Right atrium auricular region (tissue), 2 donors: ENCODE data around the gene SPG21. TPM values are rescaled to one million over a fixed set of nuclear protein-coding genes. Genes with fewer than 3 reads are reported as not detected.

Experiments
- DNase-seq: peaks from one replicate; pipeline ENCODE4 v3.0.0-alpha.2; 2019; ENCODE audit warnings: low spot score
- H3K27ac ChIP-seq, 2 donors: fragments of 200-600 bp; sonication (generic); 1 replicate in 1 of 2; 2 replicates in 1 of 2; pipeline ENCODE4 v1.5.1; 2016 to 2019
- H3K27me3 ChIP-seq, 2 donors: fragments of 200-600 bp; sonication (generic); one replicate each; pipeline versions ENCODE4 v1.5.1 to v1.6.0; 2017 to 2019
- H3K36me3 ChIP-seq: fragments of 200-600 bp; sonication (generic); one replicate; pipeline ENCODE4 v1.5.1; 2016
- H3K4me1 ChIP-seq, 2 donors: fragments of 200-600 bp; sonication (generic); one replicate each; pipeline versions ENCODE4 v1.5.1 to v1.6.0; 2017 to 2019
- H3K4me3 ChIP-seq, 2 donors: fragments of 200-600 bp; sonication (generic); 1 replicate in 1 of 2; 2 replicates in 1 of 2; pipeline ENCODE4 v1.5.1; 2017 to 2019; ENCODE audit warnings: mild to moderate bottlenecking in 1 of 2, moderate library complexity in 1 of 2
- H3K9me3 ChIP-seq, 2 donors: fragments of 200-600 bp; sonication (generic); one replicate each; pipeline ENCODE4 v1.5.1; 2019
- total RNA-seq, 2 donors: library from RNA; depleted of rRNA; stranded (reverse); fragments of >200 nt; gene quantifications; one replicate each; pipeline ENCODE4 v1.1.0, GENCODE V29; 2016
- TF ChIP-seq, protein P1 (sequence below), 2 donors: fragments of 200-600 bp; sonication (generic); IDR thresholded peaks; one replicate each; pipeline ENCODE4 v1.5.1; 2019; ENCODE audit warnings: antibody characterized with exemption in 2 of 2

SPG21 gene
- total RNA-seq, 2 donors from 2014 or later = 48.8 to 52.8 TPM

GRCh38 chr15:64926661-64927060 is 63.1 kb downstream of the SPG21 start:
- Histone ChIP-seq H3K4me3 (no peak overlapping the region), H3K27ac (no peak overlapping the region), H3K36me3 (no peaks in the 10 kb centered on the region), H3K27me3 (no peaks in the 10 kb centered on the region), H3K4me1 (peaks cover 0 to 19% of the 10 kb centered on the region in 2 donors), H3K9me3 (no peaks in the 10 kb centered on the region)
- no peak for DNase-seq
- TF ChIP-seq, protein P1, sequence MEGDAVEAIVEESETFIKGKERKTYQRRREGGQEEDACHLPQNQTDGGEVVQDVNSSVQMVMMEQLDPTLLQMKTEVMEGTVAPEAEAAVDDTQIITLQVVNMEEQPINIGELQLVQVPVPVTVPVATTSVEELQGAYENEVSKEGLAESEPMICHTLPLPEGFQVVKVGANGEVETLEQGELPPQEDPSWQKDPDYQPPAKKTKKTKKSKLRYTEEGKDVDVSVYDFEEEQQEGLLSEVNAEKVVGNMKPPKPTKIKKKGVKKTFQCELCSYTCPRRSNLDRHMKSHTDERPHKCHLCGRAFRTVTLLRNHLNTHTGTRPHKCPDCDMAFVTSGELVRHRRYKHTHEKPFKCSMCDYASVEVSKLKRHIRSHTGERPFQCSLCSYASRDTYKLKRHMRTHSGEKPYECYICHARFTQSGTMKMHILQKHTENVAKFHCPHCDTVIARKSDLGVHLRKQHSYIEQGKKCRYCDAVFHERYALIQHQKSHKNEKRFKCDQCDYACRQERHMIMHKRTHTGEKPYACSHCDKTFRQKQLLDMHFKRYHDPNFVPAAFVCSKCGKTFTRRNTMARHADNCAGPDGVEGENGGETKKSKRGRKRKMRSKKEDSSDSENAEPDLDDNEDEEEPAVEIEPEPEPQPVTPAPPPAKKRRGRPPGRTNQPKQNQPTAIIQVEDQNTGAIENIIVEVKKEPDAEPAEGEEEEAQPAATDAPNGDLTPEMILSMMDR (IDR thresholded peaks at IDR 0.05) = no peak

- H3K36me3 ChIP-seq = no peaks in the 10 kb centered on the region
- H3K9me3 ChIP-seq = no peaks in the 10 kb centered on the region
- H3K4me3 ChIP-seq = no peak overlapping the region
- peaks cover 0 to 21% of the 10 kb centered on the region in 2 donors for H3K4me1 ChIP-seq
- TF ChIP-seq, protein P1 (IDR thresholded peaks at IDR 0.05) = no peak
- H3K27ac ChIP-seq = no peak overlapping the region
- DNase-seq = no peak
- no peaks in the 10 kb centered on the region for H3K27me3 ChIP-seq
Observed at GRCh38 chr15:64925335-64926330, 64.1 kb downstream of the SPG21 start.

DNA sequence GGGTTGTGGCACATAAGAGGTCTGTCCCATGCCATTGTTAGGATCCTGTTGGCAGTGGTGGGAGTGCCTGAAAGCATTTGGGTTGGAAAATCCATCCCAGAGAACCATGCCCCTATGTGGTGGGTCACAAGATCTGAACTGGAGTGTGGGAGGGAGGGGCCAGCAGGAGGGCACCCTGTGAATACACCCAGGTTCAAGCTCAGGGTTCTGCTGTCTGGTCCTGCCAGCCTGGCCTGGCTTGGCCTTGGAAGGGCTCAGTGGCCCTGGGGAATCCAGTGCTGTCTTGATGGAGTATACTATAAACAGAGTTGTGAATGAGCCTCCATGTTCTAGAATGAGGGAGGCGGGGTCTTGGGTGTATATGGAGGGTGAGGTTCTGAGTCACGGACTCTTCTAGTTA is 66.2 kb downstream of the SPG21 start:
- H3K4me1 ChIP-seq = peaks cover 0 to 17% of the 10 kb centered on the region in 2 donors
- no peak overlapping the region for H3K4me3 ChIP-seq
- no peaks in the 10 kb centered on the region for H3K9me3 ChIP-seq
- TF ChIP-seq, protein P1 (IDR thresholded peaks at IDR 0.05) = no peak
- no peak for DNase-seq
- no peak overlapping the region for H3K27ac ChIP-seq
- H3K36me3 ChIP-seq = no peaks in the 10 kb centered on the region
- H3K27me3 ChIP-seq = no peaks in the 10 kb centered on the region

GRCh38 chr15:64921711-64922110 is 68.0 kb downstream of the SPG21 start:
- no peak for DNase-seq

DNA sequence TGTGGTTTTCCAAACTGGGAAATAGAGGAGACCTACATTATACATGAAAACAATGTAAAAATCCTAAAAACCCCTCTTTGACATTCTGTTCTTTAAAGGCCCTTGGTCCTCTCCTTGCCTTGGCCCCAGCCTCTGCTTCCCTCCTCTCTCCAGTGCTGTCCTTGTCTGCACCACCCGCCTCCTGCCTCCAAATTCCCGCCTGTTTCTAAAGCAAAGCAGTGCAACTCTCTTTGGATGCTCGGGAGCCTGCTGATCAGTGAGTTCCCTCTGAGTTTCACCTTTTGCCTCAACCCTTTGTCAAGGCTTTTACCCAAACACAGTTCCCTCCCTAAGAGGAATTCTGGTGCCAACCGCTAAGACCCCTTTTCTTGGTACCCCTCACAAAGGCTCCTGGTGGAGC is 70.0 kb downstream of the SPG21 start:
- no peak for DNase-seq
- Histone ChIP-seq H3K27ac (no peak overlapping the region), H3K4me3 (no peak overlapping the region), H3K4me1 (peaks cover 0 to 11% of the 10 kb centered on the region in 2 donors), H3K27me3 (no peaks in the 10 kb centered on the region), H3K36me3 (no peaks in the 10 kb centered on the region), H3K9me3 (no peaks in the 10 kb centered on the region)
- TF ChIP-seq, protein P1 (IDR thresholded peaks at IDR 0.05) = no peak

More at GRCh38 chr15:64921711-64922110, 68.0 kb downstream of the SPG21 start:
- no peaks in the 10 kb centered on the region for H3K36me3 ChIP-seq
- H3K27me3 ChIP-seq = no peaks in the 10 kb centered on the region
- TF ChIP-seq, protein P1 (IDR thresholded peaks at IDR 0.05) = no peak
- H3K4me1 ChIP-seq = peaks cover 0 to 11% of the 10 kb centered on the region in 2 donors
- no peak overlapping the region for H3K4me3 ChIP-seq
- H3K27ac ChIP-seq = peak overlapping the region; percentile 42 to 57
- no peaks in the 10 kb centered on the region for H3K9me3 ChIP-seq
